ENCODE data around the gene KLHL24. TPM values are rescaled to one million over a fixed set of nuclear protein-coding genes. Genes with fewer than 3 reads are reported as not detected.
"Not testable (repeated sequence)": the region's sequence is repeated elsewhere in the genome, so short reads cannot be mapped to it uniquely, and the experiment has no call there.

The KLHL24 gene
- total RNA-seq, 1 donor from 2014 or later = 178 TPM

DNA sequence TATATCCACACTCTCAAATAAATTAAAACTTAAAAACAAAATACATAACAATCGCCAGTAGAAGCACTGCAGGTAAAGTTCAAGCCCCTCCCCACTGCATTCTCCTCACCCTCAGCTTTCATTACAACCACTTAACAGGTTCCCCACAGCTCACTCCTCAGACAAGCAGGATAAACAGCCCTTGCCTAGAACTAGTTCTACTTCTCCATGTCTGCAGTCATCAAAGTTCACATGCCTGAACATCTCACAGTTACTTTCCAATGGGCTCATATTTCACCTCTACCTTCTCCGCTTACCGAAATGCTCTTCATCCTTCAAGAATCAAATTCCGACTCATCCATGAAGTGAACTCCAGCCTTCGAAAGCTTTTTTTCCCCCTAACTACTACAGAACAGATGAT lies 66.3 kb downstream of the KLHL24 start:
- no peak overlapping the region for H3K9ac ChIP-seq (ENCODE audit: low read depth in 1 of 3, low read length in 3 of 3)
- H3K36me3 ChIP-seq (ENCODE audit: control insufficient read depth in 3 of 3, insufficient read depth in 3 of 3, low read length in 3 of 3) = peaks cover 0 to 2% (median 0%) of the 10 kb centered on the region in 3 donors
- peaks cover 0 to 15% (median 13%) of the 10 kb centered on the region in 3 donors for H3K4me1 ChIP-seq (ENCODE audit: control insufficient read depth in 3 of 3, insufficient read depth in 3 of 3, low read length in 3 of 3)
- H3K27ac ChIP-seq (ENCODE audit: low read depth, low read length) = no peak overlapping the region
- no peaks in the 10 kb centered on the region for H3K9me3 ChIP-seq (ENCODE audit: control insufficient read depth in 3 of 3, low read length in 3 of 3)
- no peak overlapping the region for H3K4me3 ChIP-seq (ENCODE audit: low read length in 3 of 3)
- no peaks in the 10 kb centered on the region for H3K27me3 ChIP-seq (ENCODE audit: control insufficient read depth in 3 of 3, insufficient read depth in 3 of 3, low read length in 3 of 3)

DNA sequence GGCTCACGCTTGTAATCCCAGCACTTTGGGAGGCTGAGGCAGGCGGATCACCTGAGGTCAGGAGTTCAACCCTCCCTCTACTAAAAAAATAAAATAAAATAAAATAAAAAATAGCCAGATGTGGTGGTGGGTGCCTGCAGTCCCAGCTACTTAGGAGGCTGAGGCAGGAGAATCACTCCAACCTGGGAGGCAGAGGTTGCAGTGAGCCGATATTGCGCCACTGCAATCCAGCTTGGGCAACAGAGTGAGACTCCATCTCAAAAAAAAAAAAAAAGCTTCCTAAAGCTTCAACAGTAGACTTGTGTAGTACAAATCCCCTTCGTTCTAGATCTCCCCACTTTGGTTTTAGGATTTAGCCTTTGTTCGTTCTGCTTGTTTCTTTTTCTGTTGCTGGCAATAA lies 68.5 kb downstream of the KLHL24 start:
- H3K4me1 ChIP-seq (ENCODE audit: control insufficient read depth in 3 of 3, insufficient read depth in 3 of 3, low read length in 3 of 3) = peaks cover 0 to 11% (median 5%) of the 10 kb centered on the region in 3 donors
- H3K27ac ChIP-seq (ENCODE audit: low read depth, low read length); H3K27me3 ChIP-seq (ENCODE audit: control insufficient read depth in 3 of 3, insufficient read depth in 3 of 3, low read length in 3 of 3); H3K9me3 ChIP-seq (ENCODE audit: control insufficient read depth in 3 of 3, low read length in 3 of 3); H3K9ac ChIP-seq (ENCODE audit: low read depth in 1 of 3, low read length in 3 of 3); H3K4me3 ChIP-seq (ENCODE audit: low read length in 3 of 3); H3K36me3 ChIP-seq (ENCODE audit: control insufficient read depth in 3 of 3, insufficient read depth in 3 of 3, low read length in 3 of 3): not testable (repeated sequence)

- Histone ChIP-seq H3K4me3 (ENCODE audit: low read length in 3 of 3) (no peak overlapping the region), H3K27me3 (ENCODE audit: control insufficient read depth in 3 of 3, insufficient read depth in 3 of 3, low read length in 3 of 3) (no peaks in the 10 kb centered on the region), H3K36me3 (ENCODE audit: control insufficient read depth in 3 of 3, insufficient read depth in 3 of 3, low read length in 3 of 3) (peaks cover 0 to 2% (median 0%) of the 10 kb centered on the region in 3 donors), H3K27ac (ENCODE audit: low read depth, low read length) (no peak overlapping the region), H3K4me1 (ENCODE audit: control insufficient read depth in 3 of 3, insufficient read depth in 3 of 3, low read length in 3 of 3) (no peaks in the 10 kb centered on the region), H3K9ac (ENCODE audit: low read depth in 1 of 3, low read length in 3 of 3) (no peak overlapping the region), H3K9me3 (ENCODE audit: control insufficient read depth in 3 of 3, low read length in 3 of 3) (no peaks in the 10 kb centered on the region)
These were observed 74.8 kb downstream of the KLHL24 start for GRCh38 chr3:183710231-183710630.

GRCh38 chr3:183711516-183711915 lies 76.1 kb downstream of the KLHL24 start:
- Histone ChIP-seq H3K9me3 (ENCODE audit: control insufficient read depth in 3 of 3, low read length in 3 of 3) (no peaks in the 10 kb centered on the region), H3K9ac (ENCODE audit: low read depth in 1 of 3, low read length in 3 of 3) (no peak overlapping the region), H3K27me3 (ENCODE audit: control insufficient read depth in 3 of 3, insufficient read depth in 3 of 3, low read length in 3 of 3) (no peaks in the 10 kb centered on the region), H3K36me3 (ENCODE audit: control insufficient read depth in 3 of 3, insufficient read depth in 3 of 3, low read length in 3 of 3) (peaks cover 0 to 2% (median 0%) of the 10 kb centered on the region in 3 donors), H3K27ac (ENCODE audit: low read depth, low read length) (no peak overlapping the region), H3K4me1 (ENCODE audit: control insufficient read depth in 3 of 3, insufficient read depth in 3 of 3, low read length in 3 of 3) (no peaks in the 10 kb centered on the region), H3K4me3 (ENCODE audit: low read length in 3 of 3) (no peak overlapping the region)

DNA sequence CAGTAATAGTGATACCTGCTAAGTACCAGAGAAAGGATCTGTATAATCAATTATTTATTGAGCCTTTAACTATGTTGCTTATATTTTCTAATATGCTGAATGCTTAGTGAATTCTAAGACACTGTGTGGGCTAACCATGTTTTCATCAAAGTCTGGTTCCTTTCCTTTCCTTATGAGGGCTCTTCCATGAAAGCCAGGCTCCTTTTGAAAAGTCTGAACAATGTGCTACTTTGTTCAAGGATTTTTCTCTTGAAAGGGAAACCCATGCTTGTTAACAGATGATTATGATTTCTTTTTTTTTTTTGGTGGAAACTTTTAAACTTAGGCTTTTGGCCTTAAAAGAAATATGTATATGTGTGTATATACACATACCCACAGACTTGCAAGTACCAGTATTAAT lies 79.2 kb downstream of the KLHL24 start:
- peaks cover 0 to 17% (median 12%) of the 10 kb centered on the region in 3 donors for H3K36me3 ChIP-seq (ENCODE audit: control insufficient read depth in 3 of 3, insufficient read depth in 3 of 3, low read length in 3 of 3)
- no peak overlapping the region for H3K4me3 ChIP-seq (ENCODE audit: low read length in 3 of 3)

DNA sequence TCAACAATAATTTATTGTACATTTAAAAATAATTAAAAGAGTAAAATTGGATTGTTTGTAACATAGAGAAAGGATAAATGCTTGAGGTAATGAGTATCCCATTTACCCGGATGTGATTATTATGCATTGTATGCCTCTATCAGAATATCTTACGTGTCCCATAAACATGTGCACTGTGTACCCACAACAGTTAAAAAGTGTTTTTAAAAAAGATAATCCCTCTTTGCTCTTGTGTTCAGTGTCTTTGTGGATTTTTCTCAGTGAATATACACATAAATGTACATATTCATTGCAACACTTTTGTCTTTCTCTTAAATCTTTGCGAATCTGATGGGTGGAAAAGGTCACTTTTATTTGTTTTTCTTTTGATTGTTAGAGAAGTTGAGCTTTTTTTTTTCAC lies 82.6 kb downstream of the KLHL24 start:
- Histone ChIP-seq H3K9me3 (ENCODE audit: control insufficient read depth in 3 of 3, low read length in 3 of 3) (no peaks in the 10 kb centered on the region), H3K4me1 (ENCODE audit: control insufficient read depth in 3 of 3, insufficient read depth in 3 of 3, low read length in 3 of 3) (no peaks in the 10 kb centered on the region), H3K9ac (ENCODE audit: low read depth in 1 of 3, low read length in 3 of 3) (no peak overlapping the region), H3K4me3 (ENCODE audit: low read length in 3 of 3) (no peak overlapping the region), H3K27me3 (ENCODE audit: control insufficient read depth in 3 of 3, insufficient read depth in 3 of 3, low read length in 3 of 3) (no peaks in the 10 kb centered on the region), H3K27ac (ENCODE audit: low read depth, low read length) (no peak overlapping the region), H3K36me3 (ENCODE audit: control insufficient read depth in 3 of 3, insufficient read depth in 3 of 3, low read length in 3 of 3) (peaks cover 4 to 23% (median 21%) of the 10 kb centered on the region in 3 donors)

More for the DNA sequence above, 79.2 kb downstream of the KLHL24 start:
- Histone ChIP-seq H3K9me3 (ENCODE audit: control insufficient read depth in 3 of 3, low read length in 3 of 3) (no peaks in the 10 kb centered on the region), H3K9ac (ENCODE audit: low read depth in 1 of 3, low read length in 3 of 3) (no peak overlapping the region), H3K27me3 (ENCODE audit: control insufficient read depth in 3 of 3, insufficient read depth in 3 of 3, low read length in 3 of 3) (no peaks in the 10 kb centered on the region), H3K4me1 (ENCODE audit: control insufficient read depth in 3 of 3, insufficient read depth in 3 of 3, low read length in 3 of 3) (no peaks in the 10 kb centered on the region), H3K27ac (ENCODE audit: low read depth, low read length) (no peak overlapping the region)

- no peak overlapping the region for H3K27ac ChIP-seq (ENCODE audit: low read depth, low read length)
- H3K4me1 ChIP-seq (ENCODE audit: control insufficient read depth in 3 of 3, insufficient read depth in 3 of 3, low read length in 3 of 3) = no peaks in the 10 kb centered on the region
- no peak overlapping the region for H3K9ac ChIP-seq (ENCODE audit: low read depth in 1 of 3, low read length in 3 of 3)
- H3K36me3 ChIP-seq (ENCODE audit: control insufficient read depth in 3 of 3, insufficient read depth in 3 of 3, low read length in 3 of 3) = peaks cover 2 to 42% (median 29%) of the 10 kb centered on the region in 3 donors
- no peaks in the 10 kb centered on the region for H3K27me3 ChIP-seq (ENCODE audit: control insufficient read depth in 3 of 3, insufficient read depth in 3 of 3, low read length in 3 of 3)
- no peak overlapping the region for H3K4me3 ChIP-seq (ENCODE audit: low read length in 3 of 3)
- no peaks in the 10 kb centered on the region for H3K9me3 ChIP-seq (ENCODE audit: control insufficient read depth in 3 of 3, low read length in 3 of 3)
These were observed 90.0 kb downstream of the KLHL24 start for GRCh38 chr3:183725387-183725786.

- no peaks in the 10 kb centered on the region for H3K4me1 ChIP-seq (ENCODE audit: control insufficient read depth in 3 of 3, insufficient read depth in 3 of 3, low read length in 3 of 3)
- H3K4me3 ChIP-seq (ENCODE audit: low read length in 3 of 3) = no peak overlapping the region
- H3K9ac ChIP-seq (ENCODE audit: low read depth in 1 of 3, low read length in 3 of 3) = no peak overlapping the region
- no peaks in the 10 kb centered on the region for H3K27me3 ChIP-seq (ENCODE audit: control insufficient read depth in 3 of 3, insufficient read depth in 3 of 3, low read length in 3 of 3)
- no peak overlapping the region for H3K27ac ChIP-seq (ENCODE audit: low read depth, low read length)
- no peaks in the 10 kb centered on the region for H3K9me3 ChIP-seq (ENCODE audit: control insufficient read depth in 3 of 3, low read length in 3 of 3)
- H3K36me3 ChIP-seq (ENCODE audit: control insufficient read depth in 3 of 3, insufficient read depth in 3 of 3, low read length in 3 of 3) = peaks cover 3 to 37% (median 28%) of the 10 kb centered on the region in 3 donors
These were observed 92.8 kb downstream of the KLHL24 start for GRCh38 chr3:183728204-183728603.

GRCh38 chr3:183730361-183730760 lies 94.9 kb downstream of the KLHL24 start:
- Histone ChIP-seq H3K4me3 (ENCODE audit: low read length in 3 of 3) (no peak overlapping the region), H3K9ac (ENCODE audit: low read depth in 1 of 3, low read length in 3 of 3) (no peak overlapping the region), H3K9me3 (ENCODE audit: control insufficient read depth in 3 of 3, low read length in 3 of 3) (no peaks in the 10 kb centered on the region), H3K4me1 (ENCODE audit: control insufficient read depth in 3 of 3, insufficient read depth in 3 of 3, low read length in 3 of 3) (no peaks in the 10 kb centered on the region), H3K27me3 (ENCODE audit: control insufficient read depth in 3 of 3, insufficient read depth in 3 of 3, low read length in 3 of 3) (no peaks in the 10 kb centered on the region), H3K27ac (ENCODE audit: low read depth, low read length) (no peak overlapping the region), H3K36me3 (ENCODE audit: control insufficient read depth in 3 of 3, insufficient read depth in 3 of 3, low read length in 3 of 3) (peaks cover 5 to 39% (median 38%) of the 10 kb centered on the region in 3 donors)

- Histone ChIP-seq H3K9ac (ENCODE audit: low read depth in 1 of 3, low read length in 3 of 3) (no peak overlapping the region), H3K27me3 (ENCODE audit: control insufficient read depth in 3 of 3, insufficient read depth in 3 of 3, low read length in 3 of 3) (no peaks in the 10 kb centered on the region), H3K27ac (ENCODE audit: low read depth, low read length) (no peak overlapping the region), H3K4me3 (ENCODE audit: low read length in 3 of 3) (no peak overlapping the region), H3K9me3 (ENCODE audit: control insufficient read depth in 3 of 3, low read length in 3 of 3) (no peaks in the 10 kb centered on the region), H3K36me3 (ENCODE audit: control insufficient read depth in 3 of 3, insufficient read depth in 3 of 3, low read length in 3 of 3) (peaks cover 6 to 33% (median 31%) of the 10 kb centered on the region in 3 donors), H3K4me1 (ENCODE audit: control insufficient read depth in 3 of 3, insufficient read depth in 3 of 3, low read length in 3 of 3) (no peaks in the 10 kb centered on the region)
These were observed 96.2 kb downstream of the KLHL24 start for GRCh38 chr3:183731611-183732010.

DNA sequence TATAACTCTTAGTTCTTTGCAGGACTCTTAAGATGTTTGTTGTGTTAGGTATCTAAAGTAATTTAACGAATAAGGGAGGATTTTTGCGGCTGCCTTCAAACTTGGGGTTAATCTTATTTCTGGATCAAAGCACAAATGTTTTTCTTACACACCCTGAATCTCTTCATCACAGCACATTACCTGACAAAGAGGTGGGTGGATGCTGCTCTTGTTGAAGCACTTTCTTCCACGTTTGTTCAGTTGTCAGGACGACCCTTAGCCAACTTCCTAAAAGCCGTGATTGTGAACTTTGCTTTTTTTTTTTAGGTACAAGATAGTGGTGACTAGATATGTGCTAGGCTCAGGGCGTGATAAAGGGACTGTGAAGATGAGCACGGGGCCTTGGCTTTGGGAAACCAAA lies 98.1 kb downstream of the KLHL24 start:
- Histone ChIP-seq H3K36me3 (ENCODE audit: control insufficient read depth in 3 of 3, insufficient read depth in 3 of 3, low read length in 3 of 3) (peaks cover 10 to 31% (median 18%) of the 10 kb centered on the region in 3 donors), H3K9me3 (ENCODE audit: control insufficient read depth in 3 of 3, low read length in 3 of 3) (no peaks in the 10 kb centered on the region), H3K9ac (ENCODE audit: low read depth in 1 of 3, low read length in 3 of 3) (no peak overlapping the region), H3K4me1 (ENCODE audit: control insufficient read depth in 3 of 3, insufficient read depth in 3 of 3, low read length in 3 of 3) (no peaks in the 10 kb centered on the region), H3K27ac (ENCODE audit: low read depth, low read length) (no peak overlapping the region), H3K4me3 (ENCODE audit: low read length in 3 of 3) (no peak overlapping the region), H3K27me3 (ENCODE audit: control insufficient read depth in 3 of 3, insufficient read depth in 3 of 3, low read length in 3 of 3) (no peaks in the 10 kb centered on the region)

Measured in skeletal muscle tissue (tissue), 4 donors.